MCF 10A (cell line): ENCODE data around the gene DCAF16. TPM values are rescaled to one million over a fixed set of nuclear protein-coding genes. Genes with fewer than 3 reads are reported as not detected.
A peak's percentile ranks its signal among the peaks of the same experiment; 100 is the strongest.

Source experiments
- BruUV-seq: library from RNA; stranded (reverse); fragments of 400-500 nt; replicated peaks from 2 replicates; lab custom pipeline; 2021; lab: Mats Ljungman, UMichigan
- CTCF ChIA-PET: fragments of 300-600 bp; sonication (Branson Sonifier 250); formaldehyde crosslinking; extraction: SDS; loops from one replicate; lab custom pipeline; 2021; ENCODE audit warnings: antibody characterized with exemption, inconsistent platforms; lab: Yijun Ruan, JAX
- POLR2A ChIA-PET: fragments of 300-600, 350-650 bp; sonication (Branson Sonifier 250); formaldehyde crosslinking; extraction: SDS; loops from one replicate; lab custom pipeline; 2020; ENCODE audit warnings: antibody characterized with exemption, inconsistent platforms; lab: Yijun Ruan, JAX
- DNase-seq: peaks from one replicate; pipeline ENCODE4 v3.0.0-alpha.2; 2018; ENCODE audit not compliant: unreplicated experiment
- H3K27ac Mint-ChIP-seq: one replicate; pipeline ENCODE4 v1.8.0; 2022; ENCODE audit warnings: mild to moderate bottlenecking, low read depth, mixed read lengths; ENCODE audit not compliant: unreplicated experiment
- H3K27me3 Mint-ChIP-seq: one replicate; pipeline ENCODE4 v1.8.0; 2022; ENCODE audit warnings: mixed read lengths; ENCODE audit not compliant: insufficient read depth, unreplicated experiment
- H3K36me3 Mint-ChIP-seq: one replicate; pipeline ENCODE4 v1.8.0; 2022; ENCODE audit warnings: mild to moderate bottlenecking, moderate library complexity, mixed read lengths; ENCODE audit not compliant: insufficient read depth, unreplicated experiment
- H3K4me1 Mint-ChIP-seq: one replicate; pipeline ENCODE4 v1.8.0; 2022; ENCODE audit warnings: mixed read lengths; ENCODE audit not compliant: insufficient read depth, unreplicated experiment
- H3K4me3 Mint-ChIP-seq: one replicate; pipeline ENCODE4 v1.8.0; 2022; ENCODE audit warnings: mild to moderate bottlenecking, moderate library complexity, mixed read lengths; ENCODE audit not compliant: unreplicated experiment
- H3K9me3 Mint-ChIP-seq: one replicate; pipeline ENCODE4 v1.8.0; 2022; ENCODE audit warnings: mixed read lengths; ENCODE audit not compliant: unreplicated experiment
- intact Hi-C: fragments of 100-400 bp; cut with micrococcal nuclease; formaldehyde crosslinking; loops from 2 replicates; pipeline ENCODE4 v1.14.1; 2022
- total RNA-seq: library from RNA; stranded (reverse); gene quantifications from 2 replicates; pipeline ENCODE4 v1.2.3, GENCODE V29; 2022
- TF ChIP-seq, protein P1 (sequence below): fragments of 200-600 bp; IDR thresholded peaks from one replicate; pipeline ENCODE4 v1.8.0; 2022; ENCODE audit warnings: antibody characterized with exemption, mild to moderate bottlenecking; ENCODE audit not compliant: unreplicated experiment

The DCAF16 gene
- total RNA-seq, 1 experiment from 2014 or later = 38.0 TPM

DNA sequence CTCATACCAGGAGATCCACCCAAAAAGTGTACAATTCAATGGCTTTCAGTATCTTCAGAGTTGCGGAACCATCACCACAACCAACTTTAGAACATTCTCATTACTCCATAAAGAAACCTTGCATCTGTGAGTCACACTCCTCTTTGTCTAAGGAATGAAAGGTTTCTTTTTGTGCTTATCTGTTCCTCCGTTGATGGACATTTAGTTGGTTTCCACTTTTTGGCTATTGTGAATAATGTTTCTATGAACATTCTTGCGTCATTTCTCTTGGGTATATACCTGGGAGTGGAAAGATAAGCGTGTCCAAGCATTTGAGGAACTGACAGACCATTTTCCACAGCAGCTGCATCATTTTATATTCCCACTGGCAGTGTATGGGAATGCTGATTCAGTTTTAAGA is 39.7 kb downstream of the DCAF16 start:
- no peak overlapping the region for H3K27ac Mint-ChIP-seq
- DNase-seq = peak; percentile 5
- H3K9me3 Mint-ChIP-seq = no peaks in the 10 kb centered on the region
- no peaks in the 10 kb centered on the region for H3K27me3 Mint-ChIP-seq
- intact Hi-C loops = no loop called here
- H3K36me3 Mint-ChIP-seq = no peaks in the 10 kb centered on the region
- TF ChIP-seq, protein P1, sequence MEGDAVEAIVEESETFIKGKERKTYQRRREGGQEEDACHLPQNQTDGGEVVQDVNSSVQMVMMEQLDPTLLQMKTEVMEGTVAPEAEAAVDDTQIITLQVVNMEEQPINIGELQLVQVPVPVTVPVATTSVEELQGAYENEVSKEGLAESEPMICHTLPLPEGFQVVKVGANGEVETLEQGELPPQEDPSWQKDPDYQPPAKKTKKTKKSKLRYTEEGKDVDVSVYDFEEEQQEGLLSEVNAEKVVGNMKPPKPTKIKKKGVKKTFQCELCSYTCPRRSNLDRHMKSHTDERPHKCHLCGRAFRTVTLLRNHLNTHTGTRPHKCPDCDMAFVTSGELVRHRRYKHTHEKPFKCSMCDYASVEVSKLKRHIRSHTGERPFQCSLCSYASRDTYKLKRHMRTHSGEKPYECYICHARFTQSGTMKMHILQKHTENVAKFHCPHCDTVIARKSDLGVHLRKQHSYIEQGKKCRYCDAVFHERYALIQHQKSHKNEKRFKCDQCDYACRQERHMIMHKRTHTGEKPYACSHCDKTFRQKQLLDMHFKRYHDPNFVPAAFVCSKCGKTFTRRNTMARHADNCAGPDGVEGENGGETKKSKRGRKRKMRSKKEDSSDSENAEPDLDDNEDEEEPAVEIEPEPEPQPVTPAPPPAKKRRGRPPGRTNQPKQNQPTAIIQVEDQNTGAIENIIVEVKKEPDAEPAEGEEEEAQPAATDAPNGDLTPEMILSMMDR = no peak
- POLR2A ChIA-PET = interaction anchor here (0.5 to 0.6 kb wide), 2 partner anchors 40 to 507 kb away, joined by 3 read pairs; no protein-coding TSS in a partner anchor
- CTCF ChIA-PET = interaction anchor here (0.6 kb wide), 1 partner anchor 289 kb away, joined by 3 read pairs; no protein-coding TSS in a partner anchor
- H3K4me1 Mint-ChIP-seq = peaks cover 7% of the 10 kb centered on the region
- no TSS peak for BruUV-seq
- no peak overlapping the region for H3K4me3 Mint-ChIP-seq

DNA sequence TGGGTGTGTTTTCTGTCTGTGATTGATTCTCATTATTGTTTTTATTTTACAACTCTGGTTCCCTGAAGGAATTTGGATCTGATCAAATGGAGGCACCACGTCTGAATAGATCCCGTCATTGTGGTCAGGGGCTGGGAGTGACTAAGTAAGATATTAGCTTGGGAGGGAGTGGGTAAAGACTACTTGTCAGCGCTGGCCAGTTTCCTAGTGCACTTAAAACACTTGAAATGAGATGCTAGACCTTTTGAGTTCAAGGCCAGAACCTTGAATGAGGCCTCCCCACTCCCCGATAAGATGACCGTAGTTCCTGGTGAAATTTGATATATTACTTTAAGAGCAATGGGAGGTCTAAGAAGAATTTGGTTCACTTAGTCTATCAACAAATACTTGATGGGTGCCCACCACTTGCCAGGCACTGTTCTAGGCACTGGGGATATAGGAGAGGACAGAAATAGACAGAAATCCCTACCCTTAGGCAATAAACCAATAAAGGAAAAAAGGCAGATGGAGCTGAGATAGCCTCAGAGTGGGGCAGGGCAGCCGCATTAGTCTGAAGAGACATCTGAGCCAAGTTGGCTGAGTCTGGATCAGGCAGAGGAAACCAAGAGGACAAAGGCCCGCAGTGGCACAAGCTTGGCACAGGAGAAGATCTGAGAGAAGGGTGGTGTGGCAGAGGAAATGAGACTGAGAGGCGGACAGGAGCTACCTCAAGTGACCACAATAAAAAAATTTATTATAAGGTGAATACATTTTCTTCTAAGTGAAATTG is 41.0 kb downstream of the DCAF16 start:
- Mint-ChIP-seq H3K4me3 (no peak overlapping the region), H3K27me3 (no peaks in the 10 kb centered on the region), H3K27ac (no peak overlapping the region), H3K9me3 (no peaks in the 10 kb centered on the region), H3K36me3 (no peaks in the 10 kb centered on the region), H3K4me1 (peaks cover 7% of the 10 kb centered on the region)
- ChIA-PET POLR2A (interaction anchor here (0.8 kb wide), 1 partner anchor 19 kb away, joined by 3 read pairs; no protein-coding TSS in a partner anchor), CTCF (no interaction called here)
- BruUV-seq = no TSS peak
- intact Hi-C loops = no loop called here
- TF ChIP-seq, protein P1 = no peak
- DNase-seq = no peak

DNA sequence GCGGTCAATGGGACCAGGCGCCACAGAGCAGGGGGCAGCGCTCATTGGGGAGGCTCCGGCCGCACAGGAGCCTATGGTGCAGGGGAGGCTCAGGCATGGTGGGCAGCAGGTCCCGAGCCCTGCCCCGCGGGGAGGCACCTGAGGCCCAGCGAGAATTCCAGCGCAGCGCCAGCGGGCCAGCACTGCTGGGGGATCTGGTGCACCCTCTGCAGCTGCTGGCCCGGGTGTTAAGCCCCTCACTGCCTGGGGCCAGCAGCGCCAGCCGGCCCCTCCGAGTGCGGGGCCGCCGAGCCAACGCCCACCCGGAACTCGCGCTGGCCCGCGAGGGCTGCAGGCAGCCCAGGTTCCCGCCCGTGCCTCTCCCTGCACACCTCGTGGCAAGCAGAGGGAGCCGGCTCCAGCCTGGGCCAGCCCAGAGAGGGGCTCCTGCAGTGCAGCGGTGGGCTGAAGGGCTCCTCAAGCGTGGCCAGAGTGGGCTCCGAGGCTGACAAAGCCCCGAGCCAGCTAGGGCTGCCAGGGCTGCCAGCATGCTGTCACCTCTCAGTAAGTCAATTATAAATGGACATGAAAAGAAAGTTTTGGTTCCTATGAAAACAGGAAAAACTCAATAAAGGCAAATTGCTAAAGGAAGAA is 43.6 kb downstream of the DCAF16 start:
- H3K27ac Mint-ChIP-seq = no peak overlapping the region
- no TSS peak for BruUV-seq
- no peak for DNase-seq
- TF ChIP-seq, protein P1 = no peak
- no peaks in the 10 kb centered on the region for H3K9me3 Mint-ChIP-seq
- H3K4me1 Mint-ChIP-seq = peaks cover 7% of the 10 kb centered on the region
- H3K36me3 Mint-ChIP-seq = no peaks in the 10 kb centered on the region
- ChIA-PET CTCF (interaction anchor here (0.7 kb wide), 1 partner anchor 99 kb away, joined by 3 read pairs; no protein-coding TSS in a partner anchor), POLR2A (interaction anchor here (0.6 kb wide), 2 partner anchors 11 to 22 kb away, joined by 3 read pairs; no protein-coding TSS in a partner anchor)
- no peaks in the 10 kb centered on the region for H3K27me3 Mint-ChIP-seq
- intact Hi-C loops = no loop called here
- H3K4me3 Mint-ChIP-seq = no peak overlapping the region
